Activated naive CD4-positive, alpha-beta T cell treated with anti-CD3 and anti-CD28 coated beads for 36 hours (primary cell): Measurements from ENCODE around the gene ZNF236. TPM values are rescaled to one million over a fixed set of nuclear protein-coding genes. Genes with fewer than 3 reads are reported as not detected.

Experiments
- CTCF ChIA-PET: fragments of 350-600 bp; sonication (Branson Sonifier 250); formaldehyde crosslinking; loops from one replicate; lab custom pipeline; 2021; ENCODE audit warnings: antibody characterized with exemption; lab: Charles Lee
- DNase-seq: peaks from one replicate; pipeline ENCODE4 v3.0.0-alpha.2; 2020
- H3K27ac Mint-ChIP-seq: one replicate; pipeline ENCODE4 v1.8.0; 2021; ENCODE audit warnings: mild to moderate bottlenecking, mixed read lengths
- H3K27me3 Mint-ChIP-seq: one replicate; pipeline ENCODE4 v1.8.0; 2021; ENCODE audit warnings: low read depth, mixed read lengths
- H3K36me3 Mint-ChIP-seq: one replicate; pipeline ENCODE4 v1.8.0; 2021; ENCODE audit warnings: low read depth, mixed read lengths
- H3K4me1 Mint-ChIP-seq: one replicate; pipeline ENCODE4 v1.8.0; 2021; ENCODE audit warnings: low read depth, mixed read lengths
- H3K4me3 Mint-ChIP-seq: one replicate; pipeline ENCODE4 v1.8.0; 2021; ENCODE audit warnings: mild to moderate bottlenecking, moderate library complexity, mixed read lengths
- H3K9me3 Mint-ChIP-seq: one replicate; pipeline ENCODE4 v1.8.0; 2021; ENCODE audit warnings: mixed read lengths
- intact Hi-C: fragments of 100-400 bp; cut with micrococcal nuclease; formaldehyde crosslinking; loops from one replicate; pipeline ENCODE4 v1.15.1; 2023
- total RNA-seq, 2 experiments: library from RNA; stranded (reverse); gene quantifications; one replicate each; pipeline ENCODE4 v1.2.3, GENCODE V29; 2021

ZNF236 gene
- total RNA-seq, 2 experiments from 2014 or later: 13.7 to 17.7 TPM

GRCh38 chr18:77001041-77001440, 178.7 kb downstream of the ZNF236 start:
- Mint-ChIP-seq H3K27me3 (no peaks in the 10 kb centered on the region), H3K4me1 (peaks cover 25% of the 10 kb centered on the region), H3K4me3 (no peak overlapping the region), H3K9me3 (no peaks in the 10 kb centered on the region), H3K36me3 (no peaks in the 10 kb centered on the region), H3K27ac (no peak overlapping the region)
- CTCF ChIA-PET: interaction anchor here (0.6 to 9.1 kb wide), 26 partner anchors 10 to 850 kb away, joined by 3 to 71 read pairs (median 4); no protein-coding TSS in a partner anchor
- intact Hi-C loops: loop anchor here (2.0 to 10.0 kb wide), 4 partner anchors 102 to 464 kb away; no protein-coding TSS in a partner anchor
- no peak for DNase-seq

- no peaks in the 10 kb centered on the region for H3K9me3 Mint-ChIP-seq
- no peaks in the 10 kb centered on the region for H3K27me3 Mint-ChIP-seq
- no peak overlapping the region for H3K4me3 Mint-ChIP-seq
- H3K36me3 Mint-ChIP-seq: no peaks in the 10 kb centered on the region
- CTCF ChIA-PET: interaction anchor here (0.7 to 9.1 kb wide), 6 partner anchors 18 to 210 kb away, joined by 3 to 71 read pairs (median 27); no protein-coding TSS in a partner anchor
- no peak overlapping the region for H3K27ac Mint-ChIP-seq
- intact Hi-C loops: loop anchor here (2.0 to 10.0 kb wide), 4 partner anchors 101 to 463 kb away; no protein-coding TSS in a partner anchor
- peaks cover 27% of the 10 kb centered on the region for H3K4me1 Mint-ChIP-seq
- no peak for DNase-seq
Measured at GRCh38 chr18:77001979-77002378, 179.6 kb downstream of the ZNF236 start.

- no peak overlapping the region for H3K4me3 Mint-ChIP-seq
- no peak overlapping the region for H3K27ac Mint-ChIP-seq
- no peaks in the 10 kb centered on the region for H3K36me3 Mint-ChIP-seq
- H3K27me3 Mint-ChIP-seq: no peaks in the 10 kb centered on the region
- intact Hi-C loops: loop anchor here (5.0 to 10.0 kb wide), 3 partner anchors 145 to 462 kb away; no protein-coding TSS in a partner anchor
- CTCF ChIA-PET: interaction anchor here (0.7 to 9.1 kb wide), 4 partner anchors 50 to 210 kb away, joined by 3 to 71 read pairs (median 20); no protein-coding TSS in a partner anchor
- no peak for DNase-seq
- H3K9me3 Mint-ChIP-seq: no peaks in the 10 kb centered on the region
- H3K4me1 Mint-ChIP-seq: peaks cover 27% of the 10 kb centered on the region
Measured at GRCh38 chr18:77002496-77002895, 180.1 kb downstream of the ZNF236 start.

- Mint-ChIP-seq H3K36me3 (no peaks in the 10 kb centered on the region), H3K27ac (no peak overlapping the region), H3K27me3 (no peaks in the 10 kb centered on the region), H3K9me3 (no peaks in the 10 kb centered on the region), H3K4me3 (no peak overlapping the region), H3K4me1 (peaks cover 27% of the 10 kb centered on the region)
- CTCF ChIA-PET: interaction anchor here (0.9 to 9.1 kb wide), 6 partner anchors 20 to 209 kb away, joined by 3 to 71 read pairs (median 15); no protein-coding TSS in a partner anchor
- intact Hi-C loops: loop anchor here (5.0 to 10.0 kb wide), 3 partner anchors 144 to 461 kb away; no protein-coding TSS in a partner anchor
- DNase-seq: no peak
Measured at GRCh38 chr18:77003316-77003715, 181.0 kb downstream of the ZNF236 start.

- Mint-ChIP-seq H3K27me3 (no peaks in the 10 kb centered on the region), H3K27ac (no peak overlapping the region), H3K4me1 (peaks cover 27% of the 10 kb centered on the region), H3K4me3 (peak overlapping the region; percentile 55), H3K9me3 (no peaks in the 10 kb centered on the region), H3K36me3 (no peaks in the 10 kb centered on the region)
- intact Hi-C loops: loop anchor here (1.0 to 10.0 kb wide), 4 partner anchors 51 to 460 kb away; no protein-coding TSS in a partner anchor
- DNase-seq: peak; percentile 47
- CTCF ChIA-PET: interaction anchor here (0.5 to 9.1 kb wide), 8 partner anchors 19 to 469 kb away, joined by 3 to 71 read pairs (median 5); no protein-coding TSS in a partner anchor
Measured at GRCh38 chr18:77004555-77005380, 182.4 kb downstream of the ZNF236 start.

- no peaks in the 10 kb centered on the region for H3K36me3 Mint-ChIP-seq
Measured at GRCh38 chr18:77005651-77006195, 183.4 kb downstream of the ZNF236 start.

GRCh38 chr18:77006305-77007175, 184.2 kb downstream of the ZNF236 start:
- Mint-ChIP-seq H3K36me3 (peaks cover 4% of the 10 kb centered on the region), H3K4me3 (no peak overlapping the region), H3K27ac (no peak overlapping the region), H3K9me3 (no peaks in the 10 kb centered on the region), H3K27me3 (no peaks in the 10 kb centered on the region), H3K4me1 (peaks cover 22% of the 10 kb centered on the region)
- CTCF ChIA-PET: interaction anchor here (1.3 to 9.1 kb wide), 3 partner anchors 10 to 46 kb away, joined by 3 to 71 read pairs (median 24); no protein-coding TSS in a partner anchor
- DNase-seq: no peak
- intact Hi-C loops: loop anchor here (10.0 kb wide), 1 partner anchor 458 kb away; no protein-coding TSS in a partner anchor

More at GRCh38 chr18:77005651-77006195, 183.4 kb downstream of the ZNF236 start:
- H3K27me3 Mint-ChIP-seq: no peaks in the 10 kb centered on the region
- no peak overlapping the region for H3K4me3 Mint-ChIP-seq
- H3K27ac Mint-ChIP-seq: no peak overlapping the region
- intact Hi-C loops: loop anchor here (10.0 kb wide), 1 partner anchor 459 kb away; no protein-coding TSS in a partner anchor
- H3K4me1 Mint-ChIP-seq: peaks cover 22% of the 10 kb centered on the region
- no peaks in the 10 kb centered on the region for H3K9me3 Mint-ChIP-seq
- no peak for DNase-seq
- CTCF ChIA-PET: interaction anchor here (0.9 to 9.1 kb wide), 4 partner anchors 22 to 468 kb away, joined by 4 to 71 read pairs (median 30); no protein-coding TSS in a partner anchor

GRCh38 chr18:77007251-77007650, 184.9 kb downstream of the ZNF236 start:
- intact Hi-C loops: loop anchor here (10.0 kb wide), 1 partner anchor 458 kb away; no protein-coding TSS in a partner anchor

GRCh38 chr18:77008006-77008405, 185.6 kb downstream of the ZNF236 start:
- Mint-ChIP-seq H3K27ac (no peak overlapping the region), H3K9me3 (no peaks in the 10 kb centered on the region), H3K27me3 (no peaks in the 10 kb centered on the region), H3K4me1 (peaks cover 22% of the 10 kb centered on the region), H3K36me3 (peaks cover 8% of the 10 kb centered on the region), H3K4me3 (no peak overlapping the region)
- intact Hi-C loops: loop anchor here (10.0 kb wide), 1 partner anchor 457 kb away; no protein-coding TSS in a partner anchor
- CTCF ChIA-PET: no interaction called here
- DNase-seq: no peak

More at GRCh38 chr18:77007251-77007650, 184.9 kb downstream of the ZNF236 start:
- H3K27ac Mint-ChIP-seq: no peak overlapping the region
- no peak overlapping the region for H3K4me3 Mint-ChIP-seq
- peaks cover 7% of the 10 kb centered on the region for H3K36me3 Mint-ChIP-seq
- no peaks in the 10 kb centered on the region for H3K9me3 Mint-ChIP-seq
- H3K27me3 Mint-ChIP-seq: no peaks in the 10 kb centered on the region
- DNase-seq: no peak
- CTCF ChIA-PET: interaction anchor here (1.3 to 9.1 kb wide), 2 partner anchors 10 to 46 kb away, joined by 3 to 71 read pairs; no protein-coding TSS in a partner anchor
- H3K4me1 Mint-ChIP-seq: peaks cover 22% of the 10 kb centered on the region

- Mint-ChIP-seq H3K4me3 (no peak overlapping the region), H3K27me3 (no peaks in the 10 kb centered on the region), H3K27ac (no peak overlapping the region), H3K36me3 (peaks cover 12% of the 10 kb centered on the region), H3K4me1 (peaks cover 23% of the 10 kb centered on the region), H3K9me3 (no peaks in the 10 kb centered on the region)
- CTCF ChIA-PET: interaction anchor here (2.1 kb wide), 1 partner anchor 9 kb away, joined by 6 read pairs; no protein-coding TSS in a partner anchor
- intact Hi-C loops: loop anchor here (10.0 kb wide), 1 partner anchor 456 kb away; no protein-coding TSS in a partner anchor
- DNase-seq: no peak
Measured at GRCh38 chr18:77008576-77009315, 186.4 kb downstream of the ZNF236 start.
